NOMO-1 (cell line): Measurements from ENCODE around the gene IGSF9B.

ENCODE experiments used
- DNase-seq, 2 experiments: peaks; one replicate each; lab custom pipeline; 2025; ENCODE audit not compliant: unreplicated experiment in 2 of 2; lab: John Stamatoyannopoulos, UW

The IGSF9B gene

DNA sequence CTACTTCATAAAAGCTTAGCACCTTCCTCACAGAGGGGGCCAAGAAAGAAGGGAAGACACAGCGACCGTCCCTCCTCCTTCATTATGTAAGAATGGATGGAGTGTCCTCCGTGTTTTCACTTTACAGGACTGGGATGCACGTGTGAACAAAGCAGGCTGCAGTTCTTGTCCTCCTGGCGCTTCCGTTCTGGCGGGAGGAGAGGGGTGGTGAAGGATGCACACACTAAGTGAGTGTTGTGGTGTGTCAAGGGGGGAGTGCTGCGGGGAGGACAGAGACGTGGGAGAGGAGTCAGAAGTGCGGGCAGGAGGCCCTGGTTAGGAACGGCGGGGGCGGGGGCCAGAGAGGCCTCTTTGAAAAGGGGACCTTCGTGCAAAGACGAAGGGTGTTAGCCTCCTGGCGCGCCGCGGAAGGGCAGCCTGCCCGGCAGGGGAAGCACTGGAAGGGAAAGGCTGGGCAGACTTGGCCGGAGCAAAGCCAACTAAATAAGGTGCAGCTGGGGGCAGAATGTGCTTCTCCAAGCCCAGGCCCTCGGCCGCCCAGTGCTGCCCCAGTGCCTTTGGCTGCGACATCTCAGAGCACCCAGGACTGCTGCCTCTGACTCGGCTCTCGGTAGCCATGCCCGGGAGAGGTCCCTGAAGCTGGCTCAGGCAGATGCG, 27.0 kb upstream of the IGSF9B start:
- DNase-seq, result no peak

DNA sequence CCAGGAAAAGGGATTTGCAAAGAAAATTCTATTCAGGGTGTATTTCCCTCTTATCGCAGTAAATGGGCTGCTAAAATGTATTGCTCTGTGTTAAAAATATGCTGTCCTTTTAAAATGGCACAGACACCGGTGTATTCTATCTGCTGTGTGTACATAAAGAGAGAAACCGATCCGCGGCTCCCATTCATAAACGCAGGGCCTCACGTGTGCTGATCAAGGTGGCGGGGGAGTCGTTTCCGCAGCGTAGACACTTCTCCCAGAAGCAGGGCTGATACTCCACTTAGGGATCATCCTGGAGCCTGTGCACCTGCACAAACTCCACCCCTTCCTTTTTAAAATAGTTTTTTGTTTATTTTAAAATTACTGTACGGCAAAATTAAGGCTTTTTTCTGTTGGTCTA, 26.1 kb upstream of the IGSF9B start:
- DNase-seq, result no peak

DNA sequence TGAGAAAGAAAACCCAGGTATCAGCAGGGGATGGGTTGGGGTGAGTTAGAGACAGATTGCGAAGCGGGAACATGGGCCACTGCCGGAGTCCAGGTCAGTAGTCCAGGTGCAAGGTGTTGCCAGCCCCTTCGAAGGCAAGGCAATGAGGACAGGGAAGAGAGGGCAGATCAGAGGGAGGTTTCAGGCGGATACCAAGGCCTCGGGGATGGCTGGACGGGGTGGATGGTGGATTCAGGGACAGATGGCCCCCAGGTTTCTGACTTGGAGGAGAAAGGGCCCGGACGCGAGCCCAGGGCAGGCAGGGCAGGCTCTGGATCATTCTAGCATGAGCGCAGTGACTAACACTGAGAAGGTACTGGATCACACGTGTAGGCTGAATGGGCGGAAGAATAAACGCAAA, 25.4 kb upstream of the IGSF9B start:
- no peak for DNase-seq

DNA sequence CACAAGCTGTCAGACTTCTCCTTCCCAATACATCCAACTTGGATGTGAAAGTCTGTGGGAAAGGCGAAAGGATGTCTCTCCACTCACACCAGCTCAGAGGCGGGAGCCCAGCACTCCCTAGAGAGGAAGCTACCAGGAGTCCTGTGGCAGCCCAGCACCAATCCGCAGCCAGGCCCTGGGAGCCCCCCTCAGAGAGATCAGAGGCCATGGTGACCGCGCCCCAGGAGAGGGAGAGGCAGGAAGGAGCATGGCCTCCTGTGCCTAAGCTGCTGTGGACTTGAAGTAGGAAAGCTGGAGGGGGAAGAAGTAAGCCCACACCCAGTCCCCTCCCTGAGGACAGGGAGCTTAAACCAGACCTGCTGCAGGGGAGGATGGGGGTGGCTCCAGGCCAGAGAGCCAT, 24.4 kb upstream of the IGSF9B start:
- no peak for DNase-seq

DNA sequence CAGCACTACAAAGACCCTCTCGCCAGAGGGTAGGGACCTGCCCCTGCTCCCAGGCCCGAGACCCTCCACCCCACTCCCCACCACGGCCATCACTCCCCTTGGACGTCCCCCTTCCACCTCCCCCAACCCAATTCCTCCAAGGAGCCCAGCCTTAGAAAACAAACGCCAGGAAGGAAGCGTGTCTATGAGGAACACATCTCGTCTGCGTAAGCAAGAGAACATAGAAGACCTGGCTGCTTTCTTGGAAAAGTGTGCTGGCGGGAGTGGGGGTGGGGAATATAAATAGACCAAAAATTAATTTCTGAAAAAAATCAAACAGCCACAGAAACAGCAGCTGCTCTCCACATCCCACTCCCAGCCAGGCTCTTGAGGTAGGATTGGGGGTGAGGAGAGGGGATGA, 23.9 kb upstream of the IGSF9B start:
- DNase-seq, result no peak

DNA sequence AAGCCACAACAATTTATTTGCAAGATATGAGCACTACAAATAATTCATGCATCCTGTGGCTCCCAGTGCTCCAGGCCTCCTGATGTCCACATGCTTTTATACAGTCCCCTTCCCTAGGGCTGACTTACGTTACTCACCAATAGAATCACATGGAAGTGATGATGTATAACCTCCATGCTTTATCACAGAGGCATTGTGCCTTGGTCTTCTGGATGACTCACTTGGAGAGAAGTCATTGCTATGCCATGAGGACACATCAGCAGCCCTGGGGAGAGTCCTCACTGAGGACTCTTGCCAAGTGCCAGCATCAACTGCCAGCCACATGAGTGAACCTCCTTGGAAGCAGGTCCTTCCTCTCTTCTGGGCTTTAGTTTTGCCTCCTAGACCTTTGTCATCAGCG, 22.0 kb upstream of the IGSF9B start:
- no peak for DNase-seq

DNA sequence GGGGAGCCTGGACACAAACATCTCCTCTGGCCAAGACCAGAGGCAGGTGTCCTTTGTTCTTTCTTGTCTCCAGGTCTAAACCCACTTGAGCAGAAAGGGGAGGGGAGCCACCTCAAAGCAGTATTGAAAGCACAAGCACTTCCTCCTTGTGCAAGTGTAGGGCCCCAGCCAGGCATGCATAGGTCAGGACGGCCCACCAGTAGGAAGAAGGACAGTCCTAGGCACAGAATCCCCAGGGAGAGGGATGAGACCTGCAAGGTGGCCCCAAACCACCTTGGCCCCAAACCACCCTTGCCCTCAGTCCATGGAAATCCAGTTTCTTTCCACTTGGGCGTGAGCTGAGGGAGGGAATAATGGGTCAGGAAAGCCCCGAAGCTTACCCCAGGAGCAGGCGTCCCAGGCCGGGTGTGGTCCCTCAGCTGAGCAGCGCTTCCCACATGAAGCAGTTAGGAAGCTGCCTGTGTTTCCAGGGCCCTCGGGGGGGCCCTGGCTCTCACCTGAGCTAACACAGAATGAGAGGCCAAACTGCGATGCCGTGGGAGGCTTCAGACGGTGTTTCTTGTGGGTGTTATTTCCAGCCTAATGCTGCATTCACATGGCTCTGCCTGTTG, 20.4 kb upstream of the IGSF9B start:
- DNase-seq, result no peak

DNA sequence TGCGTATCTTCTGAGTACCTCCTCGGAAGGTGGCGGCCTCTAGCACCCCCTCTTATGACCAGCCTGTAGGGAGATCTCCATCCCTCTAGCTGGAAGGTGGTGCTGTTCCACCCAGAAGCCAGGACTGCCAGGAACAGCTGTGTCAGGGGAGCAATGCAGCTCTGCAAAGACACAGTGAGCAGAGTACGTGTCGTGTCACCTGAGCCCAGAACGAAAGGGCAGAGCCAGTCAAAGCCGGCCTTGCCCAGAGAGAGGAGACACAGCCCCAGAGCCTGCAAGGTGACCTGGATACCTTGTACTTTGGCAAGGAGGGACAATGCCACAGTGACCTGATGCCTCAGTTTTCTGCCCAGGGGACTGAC, 18.7 kb upstream of the IGSF9B start:
- no peak for DNase-seq

DNA sequence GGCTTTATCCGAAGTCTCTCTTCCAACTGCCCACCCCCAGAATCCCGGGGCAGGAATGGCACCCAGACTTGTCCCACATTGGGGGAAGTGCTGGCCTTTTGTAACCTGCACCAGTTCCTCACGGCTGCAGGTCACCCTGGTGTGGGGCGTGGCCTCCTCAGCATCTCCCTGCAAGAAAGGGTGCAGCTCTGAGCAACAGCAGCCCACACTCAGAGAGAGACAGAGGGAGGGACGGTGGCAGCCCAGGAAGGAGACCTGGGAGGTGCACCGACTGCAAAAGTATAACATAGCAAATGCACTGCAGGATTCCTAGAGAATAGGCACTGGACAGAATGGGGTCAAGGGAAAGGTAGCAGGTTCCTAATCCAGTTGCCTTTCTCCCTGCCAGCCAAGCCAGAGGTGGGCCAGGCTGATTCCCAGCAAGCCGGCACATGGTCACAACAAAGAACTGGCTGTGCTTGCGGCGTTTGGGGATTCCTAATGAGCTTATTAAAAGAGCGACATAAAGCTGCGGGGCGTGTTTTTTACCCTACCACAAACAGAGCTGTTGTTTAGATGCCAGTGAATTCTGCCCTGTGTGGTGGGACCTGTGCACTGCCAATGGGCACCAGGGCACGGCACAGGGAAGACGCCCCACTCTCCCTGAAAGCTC, 18.2 kb upstream of the IGSF9B start:
- DNase-seq, result no peak

DNA sequence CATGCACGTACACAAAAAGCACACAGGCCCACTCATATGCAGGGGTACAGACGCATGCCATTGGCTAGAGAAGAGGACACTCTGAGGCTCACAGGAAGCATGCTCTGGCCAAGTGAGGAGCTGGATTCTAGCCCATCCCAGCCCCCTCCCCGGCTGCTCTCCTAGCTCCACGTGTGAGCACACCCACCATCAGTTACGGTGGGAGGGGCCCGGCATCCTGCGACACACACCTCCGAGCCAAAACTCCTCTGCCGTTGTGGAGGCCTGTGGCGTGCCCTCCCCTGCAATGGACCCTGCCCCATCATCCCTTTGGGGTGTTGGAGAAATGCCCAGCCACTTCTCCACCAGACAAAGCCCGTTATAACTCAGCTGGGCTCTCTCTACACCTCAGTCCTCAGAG, 15.1 kb upstream of the IGSF9B start:
- DNase-seq, result no peak

DNA sequence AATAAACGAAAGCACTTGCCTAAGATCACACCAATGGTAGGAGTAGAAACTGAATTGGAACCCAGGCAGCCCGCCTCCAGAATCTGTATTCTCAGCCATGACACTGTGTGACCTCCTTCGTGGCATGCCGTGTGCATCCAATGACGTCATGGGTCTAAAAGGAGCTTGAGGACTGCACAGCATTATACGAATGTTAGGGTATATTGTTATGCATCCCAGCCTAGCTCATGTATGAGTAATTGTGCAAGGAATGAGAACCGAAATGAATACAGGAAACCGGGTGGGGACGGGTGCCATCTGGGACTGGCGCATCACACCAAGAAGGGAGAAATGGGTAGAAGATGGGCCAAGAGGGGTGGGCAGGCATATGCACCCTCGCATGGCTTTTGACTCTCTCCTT, 12.3 kb upstream of the IGSF9B start:
- DNase-seq, result no peak

DNA sequence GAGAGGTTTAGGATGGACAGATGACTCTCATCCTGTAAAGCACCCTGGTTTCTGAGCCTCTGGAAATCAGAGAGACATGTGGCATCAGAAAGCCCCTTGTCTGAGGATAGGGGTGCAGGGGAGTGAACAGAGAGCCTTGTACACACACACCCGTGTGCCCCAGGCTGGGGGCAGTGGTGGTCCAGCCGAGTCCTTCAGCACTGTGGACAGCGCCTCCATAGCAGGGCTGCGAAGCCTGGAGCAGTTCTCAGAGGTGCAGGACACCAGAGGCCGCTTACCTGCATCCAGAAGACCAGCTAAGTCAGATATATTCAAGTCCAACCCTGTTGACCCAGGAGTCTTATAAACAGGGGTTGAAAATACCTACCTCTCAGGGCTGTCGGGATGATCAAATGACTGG, 11.5 kb upstream of the IGSF9B start:
- DNase-seq, result no peak

DNA sequence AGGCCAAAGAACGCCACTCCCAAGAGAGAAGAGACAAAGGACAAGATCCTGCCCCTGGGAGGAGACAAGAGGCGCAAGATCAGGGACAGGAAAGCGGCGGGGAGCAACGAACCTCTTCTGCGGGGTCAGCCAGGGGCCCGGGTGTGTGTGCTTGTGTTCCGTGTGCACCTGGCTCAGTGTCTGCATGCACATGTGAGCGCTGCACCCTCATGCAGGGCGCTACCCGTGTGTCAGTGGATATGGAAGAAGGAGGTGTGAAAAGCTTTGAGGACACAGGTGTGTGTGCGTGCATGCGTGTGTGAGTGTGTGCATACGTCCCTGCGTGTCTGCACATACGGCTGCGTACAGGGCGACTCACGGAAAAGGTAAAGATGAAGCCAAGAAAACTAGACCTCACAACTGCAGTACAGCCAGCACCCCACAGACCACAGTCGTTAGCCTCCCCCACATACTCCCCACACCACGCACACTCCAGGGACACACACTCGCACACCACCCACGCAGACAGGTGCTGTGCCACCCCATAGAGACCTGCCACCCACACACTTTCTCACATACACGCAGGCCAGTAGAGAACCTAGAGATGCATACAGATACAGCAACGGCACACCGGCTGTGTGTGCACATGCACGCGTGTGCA, 11.0 kb upstream of the IGSF9B start:
- DNase-seq, result no peak

DNA sequence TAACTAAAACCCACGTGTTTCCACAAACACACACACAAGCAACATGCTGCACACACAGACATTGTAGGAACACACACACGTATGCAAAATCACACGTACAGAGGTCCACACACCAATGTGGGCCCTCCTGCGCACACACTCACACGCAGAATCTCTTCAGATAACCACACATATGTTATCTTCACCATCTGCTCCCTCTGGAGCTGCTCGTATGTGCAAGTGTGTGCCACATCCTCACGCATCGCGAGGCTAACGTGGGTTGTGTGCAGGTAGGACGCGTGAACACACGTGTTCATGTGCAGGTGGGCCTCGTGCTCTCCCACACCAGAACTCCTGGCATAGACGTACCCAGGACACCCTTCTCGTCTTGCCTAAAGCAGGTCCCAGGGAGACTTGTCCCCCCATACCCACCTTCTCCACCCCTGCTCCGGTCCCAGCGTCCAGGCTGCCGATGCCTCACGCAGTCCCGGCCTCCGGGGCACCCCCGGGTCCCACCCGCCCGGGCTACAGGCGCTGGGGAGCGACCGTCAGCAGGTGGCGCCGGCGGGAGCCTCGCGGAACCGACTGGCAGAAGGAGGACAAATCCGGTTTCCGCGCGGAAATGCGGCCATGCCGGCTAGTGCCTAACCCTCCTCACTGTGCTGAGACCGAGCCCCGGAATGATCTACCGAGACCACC, 10.3 kb upstream of the IGSF9B start:
- no peak for DNase-seq

DNA sequence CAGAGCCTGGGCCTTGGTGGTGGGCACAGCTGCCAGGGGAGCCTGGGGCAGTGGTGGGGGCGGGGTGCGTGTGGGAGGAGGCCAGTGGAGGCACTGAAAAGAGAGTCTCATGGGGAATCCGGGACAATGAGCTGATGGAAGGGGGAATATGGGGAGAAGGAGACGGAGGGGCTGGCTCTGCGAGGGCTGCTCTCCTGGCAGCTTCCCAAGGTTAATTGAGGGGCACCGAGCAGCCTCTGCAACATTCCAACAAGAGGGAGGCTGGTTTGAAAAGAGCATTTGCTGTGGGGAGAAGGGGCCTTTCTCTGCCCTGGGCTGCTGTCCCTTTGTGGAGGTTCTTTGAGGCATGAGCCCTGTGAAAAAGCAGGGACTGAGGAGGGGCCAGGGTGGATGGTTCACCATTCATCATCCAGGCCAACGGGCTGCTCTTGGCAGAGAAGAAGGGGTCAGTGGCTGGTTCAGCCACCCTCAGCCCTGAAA, 9.4 kb upstream of the IGSF9B start:
- DNase-seq, result no peak

DNA sequence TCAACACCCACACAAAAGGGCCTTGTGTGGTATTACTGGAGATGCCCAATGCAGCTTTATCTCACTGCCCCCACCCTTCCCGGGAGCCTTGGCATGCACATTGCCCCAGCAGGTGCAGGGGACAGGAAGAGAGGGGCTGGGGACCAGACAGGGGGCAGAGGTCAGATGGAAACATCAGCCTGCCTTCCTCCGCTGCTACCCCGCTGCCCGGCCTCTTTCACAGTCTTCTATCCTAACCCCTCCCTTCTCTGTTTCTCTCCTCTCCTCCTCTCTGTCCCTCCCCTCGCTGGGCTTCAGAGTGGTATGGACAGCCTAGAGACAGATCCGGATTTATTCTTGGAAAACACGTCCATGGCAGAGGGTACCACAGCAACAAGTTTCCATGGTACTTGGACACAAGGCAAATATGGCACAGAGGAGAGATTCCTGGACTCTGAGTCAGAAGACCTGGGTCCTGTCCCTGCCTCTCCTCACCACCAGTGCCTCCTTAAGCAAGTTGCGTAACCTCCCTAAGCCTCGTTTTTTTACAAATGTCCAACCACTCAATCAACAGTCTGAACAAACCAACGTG, 8.3 kb upstream of the IGSF9B start:
- DNase-seq, result no peak

DNA sequence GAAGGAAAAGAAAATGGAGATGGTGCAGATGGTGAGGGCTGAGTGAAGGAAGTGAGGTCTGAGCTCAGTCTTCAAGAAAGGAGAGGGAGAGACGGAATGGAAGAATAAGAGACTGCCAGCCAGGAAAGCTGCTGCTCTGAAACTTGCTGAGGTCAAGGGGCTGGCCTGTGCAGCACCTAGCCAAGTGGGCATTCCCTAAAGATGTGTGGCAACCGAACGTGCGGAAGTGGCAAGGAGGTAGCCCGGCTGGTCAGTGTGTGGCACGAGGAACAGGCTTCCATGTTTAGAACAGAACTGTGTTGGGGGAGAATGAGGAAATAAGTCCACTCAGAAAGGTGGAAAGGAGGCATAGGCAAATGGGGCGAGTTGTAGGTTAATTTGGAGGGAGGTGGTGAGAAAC, 7.6 kb upstream of the IGSF9B start:
- no peak for DNase-seq

DNA sequence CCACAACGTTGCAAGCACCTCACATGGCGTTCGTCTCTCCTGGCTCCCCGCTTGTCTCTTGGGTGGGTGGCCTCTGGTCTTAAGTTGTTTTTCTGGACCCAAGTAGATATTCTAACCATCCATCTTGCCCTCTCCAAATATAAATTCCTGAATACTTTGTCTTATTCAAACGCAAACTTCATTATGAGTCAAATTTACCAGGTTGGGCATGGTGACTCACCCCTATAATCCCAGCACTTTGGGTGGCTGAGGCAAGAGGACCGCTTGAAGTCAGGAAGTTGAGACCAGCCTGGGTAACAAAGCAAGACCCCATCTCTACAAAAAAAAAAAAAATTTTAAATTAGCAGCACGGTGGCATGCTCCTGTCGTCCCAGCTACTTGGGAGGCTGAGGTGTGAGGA, 5.1 kb upstream of the IGSF9B start:
- DNase-seq, result no peak

DNA sequence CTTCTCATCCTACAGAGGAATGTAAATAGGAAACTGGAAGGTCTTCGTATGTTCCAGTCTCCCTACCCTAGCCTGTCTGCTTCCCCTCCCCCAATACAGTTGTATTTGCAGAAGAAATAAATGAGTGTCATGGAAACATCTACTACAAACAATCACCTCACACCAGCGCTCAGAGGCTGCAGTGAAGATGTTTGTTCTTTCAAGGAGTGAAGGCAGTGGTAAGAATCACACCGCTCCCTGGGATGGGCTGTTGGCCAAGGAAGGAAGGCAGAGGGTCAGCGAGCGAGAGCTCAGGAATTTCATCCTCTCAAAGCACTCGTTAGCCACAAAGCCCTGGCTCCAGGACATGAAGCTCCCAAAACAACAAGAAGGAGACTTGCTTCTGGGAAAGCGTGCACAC, 1.1 kb upstream of the IGSF9B start:
- DNase-seq, result no peak

DNA sequence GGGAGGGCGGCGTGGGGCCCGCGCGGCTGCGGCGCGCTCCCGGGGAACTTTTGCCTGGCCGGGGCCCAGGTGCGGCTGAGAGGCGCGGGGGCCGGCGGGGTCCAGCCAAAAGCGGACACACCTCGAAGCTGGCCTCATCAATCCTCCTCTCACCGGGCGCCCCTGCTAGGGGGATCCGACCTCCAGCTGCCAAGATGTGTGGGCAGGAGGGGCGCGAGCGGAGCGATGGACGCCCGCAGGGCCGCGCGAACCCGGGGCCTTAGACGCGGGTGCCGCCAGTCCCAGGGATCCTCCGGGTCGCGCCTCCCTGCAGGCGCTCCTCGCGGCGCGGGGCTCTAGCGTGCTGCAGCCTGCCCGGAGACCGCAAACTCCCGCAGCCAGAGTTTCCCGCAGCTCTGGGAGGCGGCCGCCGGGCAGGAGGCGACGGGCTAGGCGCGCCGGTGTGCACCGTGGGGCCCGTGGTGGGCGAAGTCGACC, 785 bp downstream of the IGSF9B start:
- no peak for DNase-seq
